B cell (primary cell): ENCODE results near the gene DPH7. TPM values are rescaled to one million over a fixed set of nuclear protein-coding genes. Genes with fewer than 3 reads are reported as not detected.
A peak's percentile ranks its signal among the peaks of the same experiment; 100 is the strongest.

ENCODE experiments used
- ATAC-seq: fragments of 200-7000 bp; cut with Tn5 transposase; one replicate; pipeline ENCODE4 v1.10.0; 2021; ENCODE audit warnings: low read depth, mild to moderate bottlenecking, moderate number of reproducible peaks, moderate library complexity
- CTCF ChIA-PET: fragments of 350-600 bp; sonication (Branson Sonifier 250); formaldehyde crosslinking; loops from one replicate; lab custom pipeline; 2021; ENCODE audit warnings: antibody characterized with exemption, inconsistent platforms; lab: Charles Lee
- POLR2A ChIA-PET: fragments of 350-600 bp; sonication (Branson Sonifier 250); formaldehyde crosslinking; loops from one replicate; lab custom pipeline; 2021; ENCODE audit warnings: antibody characterized with exemption; lab: Charles Lee
- DNase-seq: peaks from one replicate; pipeline ENCODE4 v3.0.0; 2013
- H2AFZ ChIP-seq: 2 replicates; pipeline ENCODE4 v1.6.1; 2012; ENCODE audit warnings: mild to moderate bottlenecking, low read depth, low read length; ENCODE audit not compliant: insufficient read depth, poor library complexity, severe bottlenecking
- H3K27ac ChIP-seq, 2 donors: 1 replicate in 1 of 2; 2 replicates in 1 of 2; pipeline ENCODE4 v1.5.1; 2012 to 2013; ENCODE audit warnings: low read length in 2 of 2, mild to moderate bottlenecking in 2 of 2, moderate library complexity in 1 of 2
- H3K27me3 ChIP-seq, 4 experiments: fragments of 200-600 bp in 1 of 4; sonication (generic) in 1 of 4; replicated peaks in 1 of 4; 1 replicate in 2 of 4; 2 replicates in 2 of 4; pipeline versions ENCODE4 v1.6.1 to v1.7.0; 2013 to 2016; ENCODE audit warnings: low read length in 3 of 4, mild to moderate bottlenecking in 2 of 4, mixed read lengths in 1 of 4, moderate library complexity in 1 of 4; ENCODE audit not compliant: insufficient read depth in 4 of 4, control insufficient read depth in 3 of 4; ENCODE audit errors: control extremely low read depth in 1 of 4
- H3K36me3 ChIP-seq, 2 experiments: replicated peaks in 1 of 2; 1 replicate in 1 of 2; 2 replicates in 1 of 2; pipeline versions ENCODE4 v1.6.1 to v1.7.1; 2013; ENCODE audit warnings: low read length in 1 of 2; ENCODE audit not compliant: insufficient read depth in 2 of 2, control insufficient read depth in 1 of 2; ENCODE audit errors: control extremely low read depth in 1 of 2, extremely low read depth in 1 of 2
- H3K4me1 ChIP-seq, 2 donors: fragments of 200-600 bp in 1 of 2; sonication (generic) in 1 of 2; 1 replicate in 1 of 2; 2 replicates in 1 of 2; pipeline versions ENCODE4 v1.5.1 to v1.6.1; 2013 to 2017; ENCODE audit warnings: low read length in 2 of 2; ENCODE audit not compliant: control insufficient read depth in 2 of 2, insufficient read depth in 2 of 2
- H3K4me2 ChIP-seq: replicated peaks from 2 replicates; pipeline ENCODE3; 2012; ENCODE audit warnings: mild to moderate bottlenecking, low read depth, low read length; ENCODE audit not compliant: poor library complexity, severe bottlenecking
- H3K4me3 ChIP-seq, 5 experiments: fragments of 200-600 bp in 1 of 5; sonication (generic) in 1 of 5; 1 replicate in 3 of 5; 2 replicates in 2 of 5; pipeline versions ENCODE4 v1.5.1 to v1.7.0; 2011 to 2016; ENCODE audit warnings: low read length in 4 of 5, mild to moderate bottlenecking in 4 of 5, low read depth in 2 of 5, control low read depth in 1 of 5, moderate library complexity in 1 of 5; ENCODE audit not compliant: insufficient read depth in 1 of 5; ENCODE audit errors: control extremely low read depth in 1 of 5, extremely low read depth in 1 of 5
- H3K79me2 ChIP-seq: fragments of 200-600 bp; sonication (generic); one replicate; pipeline ENCODE4 v1.6.0; 2016; ENCODE audit warnings: low read length; ENCODE audit not compliant: control insufficient read depth, insufficient read depth
- H3K9ac ChIP-seq: fragments of 200-600 bp; sonication (generic); 2 replicates; pipeline ENCODE4 v1.6.1; 2017; ENCODE audit warnings: mild to moderate bottlenecking, low read length, moderate library complexity
- H3K9me3 ChIP-seq, 3 donors: one replicate each; pipeline versions ENCODE4 v1.6.1 to v1.7.1; 2013; ENCODE audit warnings: low read length in 2 of 3; ENCODE audit not compliant: control insufficient read depth in 2 of 3, insufficient read depth in 1 of 3; ENCODE audit errors: control extremely low read depth in 1 of 3
- H4K20me1 ChIP-seq: 2 replicates; pipeline ENCODE4 v1.6.0; 2012; ENCODE audit warnings: mild to moderate bottlenecking, low read length; ENCODE audit not compliant: insufficient read depth, control insufficient read depth, poor library complexity, severe bottlenecking
- H3K27ac Mint-ChIP-seq: one replicate; pipeline ENCODE4 v1.8.0; 2021; ENCODE audit warnings: mixed read lengths
- H3K27me3 Mint-ChIP-seq: one replicate; pipeline ENCODE4 v1.8.0; 2021; ENCODE audit warnings: mixed read lengths
- H3K4me1 Mint-ChIP-seq: one replicate; pipeline ENCODE4 v1.8.0; 2021; ENCODE audit warnings: mixed read lengths
- H3K4me3 Mint-ChIP-seq: one replicate; pipeline ENCODE4 v1.8.0; 2021; ENCODE audit warnings: mixed read lengths
- H3K9me3 Mint-ChIP-seq: one replicate; pipeline ENCODE4 v1.8.0; 2022; ENCODE audit warnings: mixed read lengths; ENCODE audit not compliant: insufficient read depth
- EZH2 ChIP-seq: IDR thresholded peaks from 2 replicates; pipeline ENCODE4 v1.6.1; 2012; ENCODE audit warnings: borderline replicate concordance, low read depth, mild to moderate bottlenecking, moderate library complexity, low read length; ENCODE audit not compliant: insufficient read depth, poor library complexity, severe bottlenecking
- WGBS: methylation state at CpG from one replicate; pipeline ENCODE4 v1.1.5; 2013; ENCODE audit warnings: missing lambda C conversion rate; ENCODE audit not compliant: insufficient coverage; 5-methylcytosine and 5-hydroxymethylcytosine counted together
- intact Hi-C: fragments of 100-400 bp; cut with micrococcal nuclease; formaldehyde crosslinking; loops from one replicate; pipeline ENCODE4 v1.10.0; 2022
- polyA plus RNA-seq: library from polyadenylated mRNA; depleted of rRNA; stranded (reverse); fragments of >200 nt; gene quantifications from 2 replicates; pipeline ENCODE4 v1.2.3, GENCODE V29; 2012
- total RNA-seq, 2 donors: library from RNA; stranded (reverse); fragments of 120-200 nt in 1 of 2; gene quantifications; 1 replicate in 1 of 2; 2 replicates in 1 of 2; pipeline versions ENCODE4 v1.2.3 to v1.2.4, GENCODE V29; 2013 to 2022
- TF ChIP-seq, protein P1 (sequence below): fragments of 200-600 bp; IDR thresholded peaks from one replicate; pipeline ENCODE4 v1.8.0; 2022; ENCODE audit warnings: antibody characterized with exemption, mild to moderate bottlenecking

Gene DPH7
- total and polyA plus RNA-seq, 2 donors (not counting 1 experiment from before 2014, with no cell fraction given), result 64.7 to 93.8 TPM

DNA sequence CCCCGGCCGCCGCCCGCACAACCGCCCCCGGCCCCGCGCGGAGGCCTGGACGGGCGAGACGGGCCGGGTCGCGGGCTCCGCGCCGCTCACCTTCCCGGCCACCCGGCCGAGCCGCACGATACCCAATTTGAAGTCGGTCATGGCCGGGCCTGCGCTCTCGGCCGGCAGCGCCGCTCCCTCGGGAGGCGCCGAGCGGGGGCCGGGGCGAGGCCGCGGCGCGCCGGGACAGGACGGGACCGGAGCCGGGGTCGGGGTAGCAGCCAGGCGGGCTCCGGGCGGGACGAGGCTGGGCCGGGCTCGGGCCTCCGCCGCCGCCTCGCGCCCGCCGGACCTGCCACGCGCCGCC, 11.4 kb upstream of the DPH7 start:
- no peaks in the 10 kb centered on the region for H3K27me3 ChIP-seq
- peaks cover 12% of the 10 kb centered on the region for H3K4me1 Mint-ChIP-seq
- H4K20me1 ChIP-seq, result peaks cover 5% of the 10 kb centered on the region
- peaks cover 9 to 15% of the 10 kb centered on the region in 2 donors for H3K4me1 ChIP-seq
- no peak overlapping the region for H3K27ac Mint-ChIP-seq
- no peak overlapping the region for H3K27ac ChIP-seq
- ATAC-seq (no peak), DNase-seq (no peak)
- POLR2A ChIA-PET, result interaction anchor here (0.7 to 1.6 kb wide), 3 partner anchors 11 to 29 kb away, joined by 7 to 8 read pairs (median 7); partner anchors contain the start of genes ARRDC1 and EHMT1
- no peak overlapping the region for H2AFZ ChIP-seq
- WGBS, result under 1% methylated on average over 61 of the region's 61 CpGs
- CTCF ChIA-PET, result no interaction called here
- H3K79me2 ChIP-seq, result peaks cover 13% of the 10 kb centered on the region
- no peak for TF ChIP-seq EZH2
- TF ChIP-seq, protein P1, sequence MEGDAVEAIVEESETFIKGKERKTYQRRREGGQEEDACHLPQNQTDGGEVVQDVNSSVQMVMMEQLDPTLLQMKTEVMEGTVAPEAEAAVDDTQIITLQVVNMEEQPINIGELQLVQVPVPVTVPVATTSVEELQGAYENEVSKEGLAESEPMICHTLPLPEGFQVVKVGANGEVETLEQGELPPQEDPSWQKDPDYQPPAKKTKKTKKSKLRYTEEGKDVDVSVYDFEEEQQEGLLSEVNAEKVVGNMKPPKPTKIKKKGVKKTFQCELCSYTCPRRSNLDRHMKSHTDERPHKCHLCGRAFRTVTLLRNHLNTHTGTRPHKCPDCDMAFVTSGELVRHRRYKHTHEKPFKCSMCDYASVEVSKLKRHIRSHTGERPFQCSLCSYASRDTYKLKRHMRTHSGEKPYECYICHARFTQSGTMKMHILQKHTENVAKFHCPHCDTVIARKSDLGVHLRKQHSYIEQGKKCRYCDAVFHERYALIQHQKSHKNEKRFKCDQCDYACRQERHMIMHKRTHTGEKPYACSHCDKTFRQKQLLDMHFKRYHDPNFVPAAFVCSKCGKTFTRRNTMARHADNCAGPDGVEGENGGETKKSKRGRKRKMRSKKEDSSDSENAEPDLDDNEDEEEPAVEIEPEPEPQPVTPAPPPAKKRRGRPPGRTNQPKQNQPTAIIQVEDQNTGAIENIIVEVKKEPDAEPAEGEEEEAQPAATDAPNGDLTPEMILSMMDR, result no peak
- peak overlapping the region; percentile 56 for H3K9ac ChIP-seq
- H3K4me3 Mint-ChIP-seq, result no peak overlapping the region
- H3K4me2 ChIP-seq, result peak overlapping the region; percentile 93
- no peaks in the 10 kb centered on the region for H3K9me3 Mint-ChIP-seq
- no peaks in the 10 kb centered on the region for H3K9me3 ChIP-seq
- H3K36me3 ChIP-seq, result peaks cover 0 to 24% of the 10 kb centered on the region in 2 experiments
- peak overlapping the region in 3 of 5 experiments; percentile 47 to 58 (median 51) for H3K4me3 ChIP-seq
- no peaks in the 10 kb centered on the region for H3K27me3 Mint-ChIP-seq
- intact Hi-C loops, result loop anchor here (1.0 to 2.0 kb wide), 4 partner anchors 12 to 39 kb away; partner anchors contain the start of genes ARRDC1, DPH7, MRPL41 and PNPLA7

DNA sequence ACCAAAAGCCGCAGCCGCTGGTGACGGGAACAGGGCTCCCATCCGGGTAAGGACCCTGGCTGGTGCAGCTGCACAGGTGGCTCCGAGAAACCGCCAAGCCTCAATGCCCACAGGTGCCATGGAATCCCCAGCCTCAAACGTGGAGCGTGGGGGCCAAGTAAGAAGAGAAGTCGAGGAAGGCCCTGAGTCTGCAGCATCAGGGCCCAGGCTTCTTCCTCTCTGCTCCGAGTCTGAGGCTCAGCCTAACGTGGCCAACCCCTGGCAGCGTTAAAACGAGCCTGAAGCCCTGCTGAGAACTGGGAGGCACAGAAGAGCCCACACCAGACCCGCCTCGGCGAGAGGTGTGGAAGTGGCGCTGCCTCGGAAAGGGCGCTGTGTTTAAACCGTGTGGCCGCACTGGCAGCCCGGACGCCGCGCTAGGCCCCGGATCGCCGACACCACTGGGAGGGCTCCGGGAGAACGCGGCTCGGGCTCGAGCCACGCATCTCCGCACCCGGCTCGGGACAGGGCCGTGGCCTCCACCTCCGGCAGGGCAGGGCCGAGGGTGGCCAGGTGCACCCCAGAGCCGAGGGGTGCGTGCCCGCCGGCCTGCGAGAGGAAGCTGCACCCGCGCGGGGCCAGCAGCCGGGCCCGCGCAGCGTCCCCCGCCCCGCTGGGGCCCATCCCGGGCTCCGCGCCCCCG, 10.9 kb upstream of the DPH7 start:
- CTCF ChIA-PET, result interaction anchor here (2.0 kb wide), 1 partner anchor 83 kb away, joined by 6 read pairs; no protein-coding TSS in a partner anchor
- Histone ChIP-seq H4K20me1 (peaks cover 5% of the 10 kb centered on the region), H3K4me2 (peak overlapping the region; percentile 93), H3K27me3 (no peaks in the 10 kb centered on the region), H3K4me3 (peak overlapping the region; percentile 9 to 58 (median 47)), H3K4me1 (peaks cover 9 to 15% of the 10 kb centered on the region in 2 donors), H3K9me3 (no peaks in the 10 kb centered on the region), H3K79me2 (peaks cover 13% of the 10 kb centered on the region), H3K36me3 (peaks cover 0 to 26% of the 10 kb centered on the region in 2 experiments), H3K9ac (peak overlapping the region; percentile 56), H2AFZ (peak overlapping the region; percentile 54), H3K27ac (no peak overlapping the region)
- Mint-ChIP-seq H3K27ac (peak overlapping the region; percentile 63), H3K4me1 (peaks cover 12% of the 10 kb centered on the region), H3K27me3 (no peaks in the 10 kb centered on the region), H3K9me3 (no peaks in the 10 kb centered on the region), H3K4me3 (peak overlapping the region; percentile 85)
- 11% methylated on average over 57 of the region's 58 CpGs for WGBS
- DNase-seq, result peak; percentile 46
- intact Hi-C loops, result loop anchor here (1.0 to 2.0 kb wide), 4 partner anchors 11 to 39 kb away; partner anchors contain the start of genes ARRDC1, DPH7, MRPL41 and PNPLA7
- no peak for TF ChIP-seq EZH2
- TF ChIP-seq, protein P1, result no peak
- ATAC-seq, result no peak
- POLR2A ChIA-PET, result no interaction called here
